ENCODE results near the gene CABLES2. TPM values are rescaled to one million over a fixed set of nuclear protein-coding genes. Genes with fewer than 3 reads are reported as not detected.

CABLES2 gene
- total RNA-seq, 1 donor from 2014 or later = 1.0 TPM

DNA sequence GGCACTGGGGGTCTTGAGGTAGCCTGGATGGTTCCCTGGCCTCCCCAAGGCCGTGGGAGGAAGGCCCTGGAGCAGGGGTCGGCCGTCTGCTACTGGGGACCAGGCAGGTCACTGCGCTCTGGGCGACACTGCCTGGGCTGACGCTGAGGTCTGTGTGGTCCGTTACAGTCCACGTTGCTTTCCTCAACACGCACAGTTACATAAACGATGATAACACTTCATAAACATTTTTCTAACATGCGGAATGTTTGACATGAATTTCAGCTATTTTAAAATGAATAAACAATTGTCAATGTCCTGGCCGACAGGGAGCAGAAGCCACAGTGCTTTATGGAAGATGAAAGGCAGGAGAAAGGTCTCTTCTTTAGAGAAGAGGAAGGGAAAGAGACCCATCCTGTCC, 30.4 kb upstream of the CABLES2 start:
- H3K36me3 ChIP-seq (ENCODE audit: control insufficient read depth in 3 of 3, insufficient read depth in 3 of 3, low read length in 3 of 3) = no peaks in the 10 kb centered on the region
- H3K27ac ChIP-seq (ENCODE audit: low read depth, low read length) = no peak overlapping the region
- peaks cover 13 to 46% (median 41%) of the 10 kb centered on the region in 3 donors for H3K27me3 ChIP-seq (ENCODE audit: control insufficient read depth in 3 of 3, insufficient read depth in 3 of 3, low read length in 3 of 3)

DNA sequence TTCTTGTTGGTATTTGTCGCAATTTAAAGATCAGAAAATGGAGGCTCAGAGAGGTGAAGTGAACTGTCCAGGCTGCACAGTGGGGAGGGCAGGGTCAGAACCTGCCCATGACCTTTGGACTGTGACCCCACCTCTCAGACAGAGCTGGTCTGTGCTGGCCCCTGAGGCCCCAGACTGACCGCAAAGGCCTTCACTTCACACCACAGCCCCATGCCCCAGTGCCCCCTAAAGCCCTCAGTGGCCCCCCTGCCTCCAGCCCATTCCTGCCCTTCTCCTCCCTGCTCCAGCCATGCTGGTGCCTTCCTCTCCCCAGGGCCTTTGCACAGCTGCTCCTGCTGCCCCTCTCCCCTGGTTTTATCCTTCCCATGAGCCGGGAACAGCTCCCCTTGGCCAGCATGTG, 29.6 kb upstream of the CABLES2 start:
- no peaks in the 10 kb centered on the region for H3K36me3 ChIP-seq (ENCODE audit: control insufficient read depth in 3 of 3, insufficient read depth in 3 of 3, low read length in 3 of 3)
- H3K27ac ChIP-seq (ENCODE audit: low read depth, low read length) = no peak overlapping the region
- H3K9ac ChIP-seq (ENCODE audit: low read depth in 1 of 3, low read length in 3 of 3) = no peak overlapping the region
- H3K9me3 ChIP-seq (ENCODE audit: control insufficient read depth in 3 of 3, low read length in 3 of 3) = no peaks in the 10 kb centered on the region
- no peak overlapping the region for H3K4me3 ChIP-seq (ENCODE audit: low read length in 3 of 3)
- peaks cover 16 to 26% (median 25%) of the 10 kb centered on the region in 3 donors for H3K4me1 ChIP-seq (ENCODE audit: control insufficient read depth in 3 of 3, insufficient read depth in 3 of 3, low read length in 3 of 3)
- peaks cover 13 to 41% (median 39%) of the 10 kb centered on the region in 3 donors for H3K27me3 ChIP-seq (ENCODE audit: control insufficient read depth in 3 of 3, insufficient read depth in 3 of 3, low read length in 3 of 3)

More for the DNA sequence above, 30.4 kb upstream of the CABLES2 start:
- Histone ChIP-seq H3K9me3 (ENCODE audit: control insufficient read depth in 3 of 3, low read length in 3 of 3) (no peaks in the 10 kb centered on the region), H3K4me3 (ENCODE audit: low read length in 3 of 3) (no peak overlapping the region), H3K9ac (ENCODE audit: low read depth in 1 of 3, low read length in 3 of 3) (no peak overlapping the region), H3K4me1 (ENCODE audit: control insufficient read depth in 3 of 3, insufficient read depth in 3 of 3, low read length in 3 of 3) (peaks cover 16 to 26% (median 25%) of the 10 kb centered on the region in 3 donors)

DNA sequence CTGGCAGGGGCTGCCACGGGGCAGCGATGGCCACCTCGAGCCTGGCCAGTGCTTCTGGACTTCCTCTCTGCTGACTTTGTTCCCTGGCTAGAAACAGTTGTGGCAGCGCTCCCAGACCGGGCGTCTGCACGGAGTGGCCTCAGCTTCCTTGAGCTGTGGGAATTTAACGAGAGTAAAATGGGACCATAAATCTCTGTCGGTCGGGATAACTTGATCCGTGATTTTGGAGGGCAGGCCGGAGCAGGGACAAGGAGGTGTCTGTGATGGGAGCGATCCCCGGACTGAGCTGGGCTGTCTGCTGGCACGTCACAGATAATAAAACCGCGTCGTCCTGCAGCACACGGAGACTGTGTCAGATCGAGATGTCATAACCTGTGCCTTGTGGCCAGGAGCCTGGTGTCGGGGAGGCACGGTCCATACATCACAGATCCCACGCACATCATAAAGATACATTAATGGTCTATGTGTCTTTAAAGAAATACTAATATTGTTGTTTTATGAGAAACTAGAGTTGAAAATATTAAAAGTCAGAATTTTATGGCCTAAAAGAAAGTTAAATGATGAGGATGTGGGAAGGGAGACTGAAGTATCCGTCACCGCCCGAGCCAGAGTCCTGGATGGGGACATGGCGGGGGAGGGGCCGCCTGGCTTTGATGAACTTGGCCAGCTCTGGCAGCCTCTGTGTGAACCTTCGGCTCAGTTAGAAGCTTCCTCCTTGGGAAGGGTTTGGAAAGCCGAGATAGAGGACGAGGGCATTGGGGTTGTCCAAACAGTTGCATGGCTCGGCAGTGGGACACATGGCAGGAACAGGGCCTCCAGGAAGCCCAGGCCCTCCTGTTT, 26.8 kb upstream of the CABLES2 start:
- Histone ChIP-seq H3K27me3 (ENCODE audit: control insufficient read depth in 3 of 3, insufficient read depth in 3 of 3, low read length in 3 of 3) (peaks cover 15 to 43% (median 36%) of the 10 kb centered on the region in 3 donors), H3K36me3 (ENCODE audit: control insufficient read depth in 3 of 3, insufficient read depth in 3 of 3, low read length in 3 of 3) (no peaks in the 10 kb centered on the region), H3K9ac (ENCODE audit: low read depth in 1 of 3, low read length in 3 of 3) (no peak overlapping the region), H3K4me1 (ENCODE audit: control insufficient read depth in 3 of 3, insufficient read depth in 3 of 3, low read length in 3 of 3) (peaks cover 16 to 26% (median 25%) of the 10 kb centered on the region in 3 donors), H3K9me3 (ENCODE audit: control insufficient read depth in 3 of 3, low read length in 3 of 3) (no peaks in the 10 kb centered on the region), H3K4me3 (ENCODE audit: low read length in 3 of 3) (peak overlapping the region in 2 of 3 donors; percentile 13 to 52), H3K27ac (ENCODE audit: low read depth, low read length) (no peak overlapping the region)

DNA sequence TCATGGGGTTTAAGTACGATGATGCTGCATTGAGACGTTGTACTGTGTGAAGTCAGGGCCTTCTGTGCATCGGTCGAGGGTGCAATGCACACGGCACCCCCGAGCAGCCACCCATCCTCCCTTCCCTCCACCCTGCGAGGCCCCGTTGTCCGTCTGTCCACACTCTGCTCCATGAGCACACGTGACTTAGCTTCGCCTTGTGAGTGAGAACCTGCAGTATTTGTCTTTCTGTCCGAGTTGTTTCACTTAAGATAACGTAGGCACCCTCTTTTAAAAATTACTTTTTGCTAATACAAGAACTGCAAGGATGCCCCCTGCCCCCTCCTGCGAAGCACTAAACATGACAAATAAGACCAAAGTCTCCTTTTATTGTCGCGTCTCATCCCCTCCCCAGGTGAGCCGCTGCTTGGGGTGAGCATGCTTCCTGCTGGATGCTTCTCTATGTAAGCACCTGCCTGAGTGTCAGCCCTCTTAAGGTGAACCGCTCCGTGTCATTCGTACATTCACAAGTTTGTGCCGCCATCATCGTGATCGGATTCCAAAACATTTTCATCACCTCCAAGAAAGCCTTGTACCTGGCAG, 23.9 kb upstream of the CABLES2 start:
- no peaks in the 10 kb centered on the region for H3K36me3 ChIP-seq (ENCODE audit: control insufficient read depth in 3 of 3, insufficient read depth in 3 of 3, low read length in 3 of 3)
- no peaks in the 10 kb centered on the region for H3K9me3 ChIP-seq (ENCODE audit: control insufficient read depth in 3 of 3, low read length in 3 of 3)
- peaks cover 11 to 44% (median 42%) of the 10 kb centered on the region in 3 donors for H3K27me3 ChIP-seq (ENCODE audit: control insufficient read depth in 3 of 3, insufficient read depth in 3 of 3, low read length in 3 of 3)
- no peak overlapping the region for H3K4me3 ChIP-seq (ENCODE audit: low read length in 3 of 3)
- no peak overlapping the region for H3K27ac ChIP-seq (ENCODE audit: low read depth, low read length)
- H3K9ac ChIP-seq (ENCODE audit: low read depth in 1 of 3, low read length in 3 of 3) = no peak overlapping the region
- H3K4me1 ChIP-seq (ENCODE audit: control insufficient read depth in 3 of 3, insufficient read depth in 3 of 3, low read length in 3 of 3) = peaks cover 12 to 17% (median 16%) of the 10 kb centered on the region in 3 donors

DNA sequence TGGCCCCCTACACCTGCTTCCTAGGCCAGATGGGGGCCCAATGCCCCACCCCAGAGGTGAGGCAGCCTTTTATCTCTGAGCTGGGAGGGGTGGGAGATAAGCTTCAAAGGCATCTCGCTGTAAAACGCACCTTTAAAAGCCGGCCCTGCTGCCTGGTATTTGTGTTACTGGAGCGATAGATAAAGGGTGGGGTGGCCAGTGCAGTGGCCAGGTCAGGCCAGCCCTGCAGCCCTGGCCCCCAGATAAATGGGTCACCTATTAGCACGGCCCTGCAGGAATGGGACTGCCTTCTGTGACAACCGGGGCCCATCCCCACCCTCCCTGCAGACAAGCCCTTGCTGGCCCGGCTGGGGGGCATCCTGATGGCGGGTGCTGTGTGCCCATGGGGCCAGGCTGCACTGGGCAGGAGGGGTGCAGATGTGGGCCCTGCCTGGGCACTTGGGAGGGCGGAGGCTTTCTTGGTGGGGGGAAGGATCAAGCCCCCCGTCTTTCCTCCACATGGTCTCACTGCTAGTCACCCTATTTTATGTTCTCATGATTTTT, 23.3 kb upstream of the CABLES2 start:
- Histone ChIP-seq H3K27ac (ENCODE audit: low read depth, low read length) (no peak overlapping the region), H3K27me3 (ENCODE audit: control insufficient read depth in 3 of 3, insufficient read depth in 3 of 3, low read length in 3 of 3) (peaks cover 10 to 41% (median 39%) of the 10 kb centered on the region in 3 donors), H3K36me3 (ENCODE audit: control insufficient read depth in 3 of 3, insufficient read depth in 3 of 3, low read length in 3 of 3) (no peaks in the 10 kb centered on the region), H3K4me3 (ENCODE audit: low read length in 3 of 3) (no peak overlapping the region), H3K9me3 (ENCODE audit: control insufficient read depth in 3 of 3, low read length in 3 of 3) (no peaks in the 10 kb centered on the region), H3K4me1 (ENCODE audit: control insufficient read depth in 3 of 3, insufficient read depth in 3 of 3, low read length in 3 of 3) (peaks cover 12 to 17% (median 16%) of the 10 kb centered on the region in 3 donors), H3K9ac (ENCODE audit: low read depth in 1 of 3, low read length in 3 of 3) (no peak overlapping the region)

DNA sequence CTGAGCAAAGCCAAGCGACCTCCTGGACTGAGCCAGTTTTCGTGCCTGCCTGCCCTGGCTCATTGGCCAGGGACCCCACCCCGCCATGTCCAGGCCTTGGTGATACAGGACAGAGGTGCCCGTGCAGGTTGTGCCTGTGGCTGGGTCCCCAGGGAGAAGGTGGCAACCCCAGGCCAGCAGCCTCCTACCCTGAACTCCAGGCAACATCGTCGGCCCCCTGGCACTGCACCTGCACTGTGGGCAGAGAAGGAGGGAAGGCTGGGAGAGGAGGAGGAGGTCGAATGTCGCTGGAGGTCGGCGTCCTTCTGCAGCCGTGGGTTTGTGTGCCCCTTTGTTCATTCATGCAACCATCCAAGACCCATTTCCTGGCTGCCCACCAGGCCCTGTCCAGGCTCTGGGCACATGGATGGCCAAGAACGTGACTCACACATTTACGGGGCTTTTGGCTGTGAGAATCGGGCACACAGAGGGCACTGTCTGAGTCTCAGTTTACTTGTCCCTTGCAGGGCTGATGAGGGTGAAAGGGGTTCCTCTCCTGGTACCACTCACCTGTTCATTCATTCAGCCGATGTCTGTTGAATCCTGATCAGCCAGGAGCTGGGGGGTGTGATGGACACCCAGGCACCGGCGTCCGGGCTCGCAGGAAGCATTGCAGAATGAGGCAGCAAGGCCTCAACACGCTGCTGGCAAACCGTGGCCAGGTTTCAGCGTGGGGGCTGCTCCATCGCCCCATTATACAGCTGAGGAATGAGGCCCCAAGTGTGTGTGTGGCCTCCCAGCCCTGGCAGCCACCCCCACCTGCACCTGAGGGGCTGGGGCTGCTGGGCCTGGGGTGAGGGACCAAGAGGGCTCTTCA, 22.6 kb upstream of the CABLES2 start:
- no peak overlapping the region for H3K27ac ChIP-seq (ENCODE audit: low read depth, low read length)
- H3K4me3 ChIP-seq (ENCODE audit: low read length in 3 of 3) = no peak overlapping the region
- H3K9ac ChIP-seq (ENCODE audit: low read depth in 1 of 3, low read length in 3 of 3) = peak overlapping the region in 1 of 3 donors; percentile 25
- H3K9me3 ChIP-seq (ENCODE audit: control insufficient read depth in 3 of 3, low read length in 3 of 3) = no peaks in the 10 kb centered on the region
- H3K27me3 ChIP-seq (ENCODE audit: control insufficient read depth in 3 of 3, insufficient read depth in 3 of 3, low read length in 3 of 3) = peaks cover 11 to 41% (median 41%) of the 10 kb centered on the region in 3 donors
- H3K4me1 ChIP-seq (ENCODE audit: control insufficient read depth in 3 of 3, insufficient read depth in 3 of 3, low read length in 3 of 3) = peaks cover 12 to 16% (median 16%) of the 10 kb centered on the region in 3 donors
- H3K36me3 ChIP-seq (ENCODE audit: control insufficient read depth in 3 of 3, insufficient read depth in 3 of 3, low read length in 3 of 3) = no peaks in the 10 kb centered on the region

DNA sequence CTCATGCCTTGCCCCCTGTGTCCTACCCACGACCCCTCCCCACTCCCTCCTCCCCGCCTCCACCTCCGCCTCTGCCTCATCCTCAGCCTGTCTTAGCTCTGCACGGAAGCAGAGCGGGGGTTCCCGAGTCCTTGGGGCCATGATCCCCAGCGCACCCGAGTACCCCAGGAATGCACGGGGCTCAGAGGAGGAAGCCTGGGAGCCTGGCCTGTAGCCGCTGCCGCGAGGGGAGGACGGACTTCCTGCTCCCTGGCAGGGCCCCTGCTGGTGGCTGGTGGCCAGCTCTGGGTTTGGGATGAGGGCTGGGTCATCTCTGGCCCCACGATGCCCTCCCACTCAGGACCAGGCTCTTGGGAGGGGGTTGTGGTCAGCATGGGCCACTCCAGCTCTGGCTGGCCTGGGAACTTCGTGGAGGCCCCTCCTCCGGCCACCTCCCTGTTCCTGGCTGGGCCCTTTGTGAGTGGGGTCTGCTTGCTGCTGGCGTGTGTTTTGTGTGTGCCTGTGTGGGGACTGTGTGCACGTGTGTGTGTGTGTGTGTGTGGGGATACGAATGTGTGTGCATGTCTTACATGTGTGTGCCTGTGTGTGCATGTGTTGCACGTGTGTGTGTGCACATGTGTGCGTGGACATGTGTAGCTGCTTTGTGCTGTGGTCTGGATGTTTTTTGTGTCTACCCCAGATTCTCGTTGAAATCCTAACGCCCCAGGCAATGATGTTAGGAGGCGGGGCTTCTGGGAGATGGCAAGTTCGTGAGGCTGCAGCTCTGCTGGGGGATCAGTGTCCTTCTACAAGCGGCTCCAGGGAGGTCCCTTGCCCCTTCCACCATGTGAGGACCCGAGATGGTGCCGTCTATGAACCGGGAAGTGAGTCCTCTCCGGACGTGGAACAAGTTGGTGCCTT, 21.6 kb upstream of the CABLES2 start:
- Histone ChIP-seq H3K27ac (ENCODE audit: low read depth, low read length) (no peak overlapping the region), H3K9me3 (ENCODE audit: control insufficient read depth in 3 of 3, low read length in 3 of 3) (no peaks in the 10 kb centered on the region), H3K4me3 (ENCODE audit: low read length in 3 of 3) (no peak overlapping the region), H3K9ac (ENCODE audit: low read depth in 1 of 3, low read length in 3 of 3) (no peak overlapping the region), H3K27me3 (ENCODE audit: control insufficient read depth in 3 of 3, insufficient read depth in 3 of 3, low read length in 3 of 3) (peaks cover 19 to 50% (median 45%) of the 10 kb centered on the region in 3 donors), H3K36me3 (ENCODE audit: control insufficient read depth in 3 of 3, insufficient read depth in 3 of 3, low read length in 3 of 3) (no peaks in the 10 kb centered on the region), H3K4me1 (ENCODE audit: control insufficient read depth in 3 of 3, insufficient read depth in 3 of 3, low read length in 3 of 3) (peaks cover 5 to 6% (median 5%) of the 10 kb centered on the region in 3 donors)

DNA sequence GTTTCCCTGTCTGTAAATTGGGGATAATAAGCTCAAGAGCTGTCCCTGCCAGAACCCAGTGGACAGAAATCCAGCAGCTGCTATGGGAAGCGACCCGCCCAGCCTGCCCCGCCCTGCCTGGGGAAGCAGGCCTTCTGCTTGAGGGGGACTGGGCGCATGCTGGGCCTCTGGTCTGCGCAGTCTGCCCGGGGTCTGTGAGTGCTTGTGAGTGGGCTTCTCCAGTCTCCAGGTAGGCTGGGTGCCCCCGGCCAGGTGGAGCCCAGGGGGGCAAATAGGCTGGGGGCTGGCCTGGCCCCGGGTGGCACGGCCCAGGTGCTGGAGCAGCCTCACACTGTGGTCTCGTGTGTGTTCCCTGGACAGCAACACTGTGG, 20.9 kb upstream of the CABLES2 start:
- no peaks in the 10 kb centered on the region for H3K36me3 ChIP-seq (ENCODE audit: control insufficient read depth in 3 of 3, insufficient read depth in 3 of 3, low read length in 3 of 3)
- H3K4me3 ChIP-seq (ENCODE audit: low read length in 3 of 3) = no peak overlapping the region
- H3K9me3 ChIP-seq (ENCODE audit: control insufficient read depth in 3 of 3, low read length in 3 of 3) = no peaks in the 10 kb centered on the region
- H3K4me1 ChIP-seq (ENCODE audit: control insufficient read depth in 3 of 3, insufficient read depth in 3 of 3, low read length in 3 of 3) = no peaks in the 10 kb centered on the region
- H3K27ac ChIP-seq (ENCODE audit: low read depth, low read length) = no peak overlapping the region
- no peak overlapping the region for H3K9ac ChIP-seq (ENCODE audit: low read depth in 1 of 3, low read length in 3 of 3)
- peaks cover 22 to 57% (median 52%) of the 10 kb centered on the region in 3 donors for H3K27me3 ChIP-seq (ENCODE audit: control insufficient read depth in 3 of 3, insufficient read depth in 3 of 3, low read length in 3 of 3)

All from skeletal muscle tissue (tissue), 4 donors.